Measurements from ENCODE around the gene IGLL5. TPM values are rescaled to one million over a fixed set of nuclear protein-coding genes. Genes with fewer than 3 reads are reported as not detected.

Gene IGLL5
- polyA plus RNA-seq, 1 of the 3 experiments (the other 2 are of a cell fraction), result not detected

GRCh38 chr22:22881116-22882000 lies 6.3 kb upstream of the IGLL5 start (continued):
- no peak for TF ChIP-seq RFX5 (IDR thresholded peaks at IDR 0.05; ENCODE audit: low read length)
- TF ChIP-seq CHD2 (IDR thresholded peaks at IDR 0.05; ENCODE audit: low read length, partially characterized antibody), result peak; percentile 48
- peak in 1 of 2 experiments; percentile 77; a peak in 2 of 4 replicates for TF ChIP-seq EP300 (IDR thresholded peaks at IDR 0.05; ENCODE audit: borderline replicate concordance in 1 of 2, low read depth in 1 of 2, low read length in 1 of 2)
- peak; percentile 98 for TF ChIP-seq GATA2 (CRISPR knock-in tag; IDR thresholded peaks at IDR 0.05)
- TF ChIP-seq USF2 (IDR thresholded peaks at IDR 0.05; ENCODE audit: borderline replicate concordance, low read depth, low read length), result no peak
- TF ChIP-seq MXI1 (IDR thresholded peaks at IDR 0.05; ENCODE audit: low read depth, low read length), result peak; percentile 82; the same call in 1 of the 2 replicates
- no peak for TF ChIP-seq JUND (IDR thresholded peaks at IDR 0.05)
- TF ChIP-seq NFIC (IDR thresholded peaks at IDR 0.05; ENCODE audit: borderline replicate concordance), result no peak
- no peak for TF ChIP-seq USF1 (IDR thresholded peaks at IDR 0.05; ENCODE audit: borderline replicate concordance, low read depth)
- TF ChIP-seq TAF1 (IDR thresholded peaks at IDR 0.05; ENCODE audit: borderline replicate concordance, low read depth, low read length), result no peak

- DNase-seq, result no peak
- Histone ChIP-seq H3K9me3 (no peaks in the 10 kb centered on the region), H3K27me3 (ENCODE audit: insufficient read depth) (peaks cover 10% of the 10 kb centered on the region), H3K27ac (ENCODE audit: low read depth in 2 of 2, low read length in 1 of 2) (peak overlapping the region in 1 of 2 experiments; percentile 76; a peak in 1 of 4 replicates), H3K9me2 (no peaks in the 10 kb centered on the region), H3F3A (replicated peaks; ENCODE audit: insufficient read depth) (no peaks in the 10 kb centered on the region), H3K9ac (no peak overlapping the region), H3K36me3 (replicated peaks in 1 of 2; ENCODE audit: control insufficient read depth in 1 of 2, insufficient read depth in 2 of 2, low read length in 1 of 2) (no peaks in the 10 kb centered on the region), H2AFZ (ENCODE audit: low read depth) (no peak overlapping the region), H3K4me2 (no peak overlapping the region), H3K4me1 (ENCODE audit: control insufficient read depth in 1 of 2, insufficient read depth in 2 of 2, low read depth in 1 of 2, low read length in 1 of 2) (peaks cover 0 to 33% of the 10 kb centered on the region in 2 experiments; a peak in 2 of 4 replicates), H3K4me3 (ENCODE audit: low read depth in 2 of 2, low read length in 1 of 2) (no peak overlapping the region), H3K79me2 (ENCODE audit: insufficient read depth) (no peaks in the 10 kb centered on the region), H4K20me1 (ENCODE audit: insufficient read depth) (no peaks in the 10 kb centered on the region)
- TF ChIP-seq MEF2A (IDR thresholded peaks at IDR 0.05; ENCODE audit: borderline replicate concordance, low read depth) (no peak), EP300 (IDR thresholded peaks at IDR 0.05; ENCODE audit: borderline replicate concordance in 1 of 2, low read depth in 1 of 2, low read length in 1 of 2) (no peak), NRF1 (IDR thresholded peaks at IDR 0.05; ENCODE audit: low read depth, low read length) (no peak)
- ChIA-PET POLR2A (interaction anchor here (0.7 to 0.8 kb wide), 2 partner anchors 120 to 222 kb away, joined by 3 read pairs; no protein-coding TSS in a partner anchor), CTCF (interaction anchor here (1.0 to 10.5 kb wide), 20 partner anchors 15 to 418 kb away, joined by 3 to 344 read pairs (median 9); partner anchors contain the start of gene PRAME)
- 52% methylated on average over 4 of the region's 6 CpGs for WGBS (ENCODE audit: low lambda C conversion rate)
These were observed 5.4 kb upstream of the IGLL5 start for GRCh38 chr22:22882033-22882717.

Measured in SK-N-SH (cell line).